HG03558 (cell line): Measurements from ENCODE around the gene CAPN3.
"Not testable (repeated sequence)": the region's sequence is repeated elsewhere in the genome, so short reads cannot be mapped to it uniquely, and the experiment has no call there.

Source experiments
- ATAC-seq: cut with Tn5 transposase; IDR thresholded peaks from one replicate; pipeline ENCODE4 v1.9.1; 2021; ENCODE audit warnings: moderate number of reproducible peaks; ENCODE audit not compliant: unreplicated experiment; ENCODE audit errors: extremely low read depth

The CAPN3 gene

GRCh38 chr15:42359249-42359648 is at the start of gene CAPN3:
TSS of gene CAPN3 (plus strand) at chr15:42359501. CDS start at chr15:42359806, 305 bp downstream.
- no peak for ATAC-seq

DNA sequence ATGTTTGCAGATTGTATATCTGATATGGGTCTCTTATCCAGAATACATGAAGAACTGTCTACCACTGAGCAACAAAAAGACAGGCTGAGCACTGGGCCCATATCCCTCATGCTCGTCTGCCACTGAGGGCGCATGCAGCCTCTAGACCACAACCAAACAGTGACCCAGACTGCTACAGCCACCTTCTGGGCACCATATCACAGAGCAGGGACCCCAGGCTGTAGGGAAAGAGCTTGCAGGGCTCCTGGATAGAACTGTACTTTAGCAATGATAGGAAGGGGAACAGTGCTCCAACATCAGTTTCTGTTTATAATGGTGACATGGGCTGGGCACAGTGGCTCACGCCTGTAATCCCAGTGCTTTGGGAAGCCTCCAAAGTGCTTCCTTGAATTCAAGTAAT is 45.8 kb upstream of the CAPN3 start:
- no peak for ATAC-seq

- ATAC-seq, result no peak
Measured at GRCh38 chr15:42314818-42315217, 44.5 kb upstream of the CAPN3 start.

- no peak for ATAC-seq
Measured at GRCh38 chr15:42315521-42315920, 43.8 kb upstream of the CAPN3 start.

GRCh38 chr15:42316282-42316805 is 43.0 kb upstream of the CAPN3 start:
- not testable (repeated sequence) for ATAC-seq

GRCh38 chr15:42319206-42319605 is 40.1 kb upstream of the CAPN3 start:
- no peak for ATAC-seq

DNA sequence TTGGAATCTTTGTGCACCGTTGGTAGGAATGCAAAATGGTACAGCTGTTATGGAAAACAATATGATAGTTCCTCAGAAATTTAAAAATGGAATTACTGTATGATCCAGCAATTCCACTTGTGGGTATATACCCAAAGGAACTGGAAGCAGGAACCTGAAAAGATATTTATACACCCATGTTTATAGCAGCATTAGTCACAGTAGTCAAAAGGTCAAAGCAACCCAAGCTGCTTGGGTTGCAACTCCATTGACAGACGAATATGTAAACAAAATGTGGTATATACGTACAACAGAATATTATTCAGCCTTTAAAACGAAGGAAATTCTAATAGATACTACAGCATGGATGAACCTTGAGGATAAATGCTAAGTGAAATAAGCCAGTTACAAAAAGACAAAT is 35.0 kb upstream of the CAPN3 start:
- ATAC-seq, result no peak

GRCh38 chr15:42329161-42329560 is 30.1 kb upstream of the CAPN3 start:
- ATAC-seq, result no peak

DNA sequence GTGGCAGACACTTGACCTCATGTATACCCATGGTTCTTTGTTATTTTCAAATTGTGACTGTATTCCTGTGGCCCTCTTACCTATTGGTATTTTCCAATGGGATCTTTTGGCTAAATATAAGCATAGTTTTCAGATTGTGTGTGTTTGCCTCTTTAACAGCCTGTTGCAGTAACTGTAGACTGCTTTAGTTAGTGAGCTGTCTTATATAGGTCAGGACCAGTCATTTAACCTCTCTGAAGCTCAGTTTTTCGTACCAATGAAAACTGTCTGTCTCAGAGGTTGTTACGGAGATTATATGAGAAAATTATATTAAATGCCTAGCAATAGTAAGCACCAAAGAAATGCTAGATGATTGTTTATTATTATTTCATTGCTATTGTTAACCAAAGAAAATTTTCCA is 29.3 kb upstream of the CAPN3 start:
- no peak for ATAC-seq

GRCh38 chr15:42331235-42331634 is 28.1 kb upstream of the CAPN3 start:
- ATAC-seq, result no peak

DNA sequence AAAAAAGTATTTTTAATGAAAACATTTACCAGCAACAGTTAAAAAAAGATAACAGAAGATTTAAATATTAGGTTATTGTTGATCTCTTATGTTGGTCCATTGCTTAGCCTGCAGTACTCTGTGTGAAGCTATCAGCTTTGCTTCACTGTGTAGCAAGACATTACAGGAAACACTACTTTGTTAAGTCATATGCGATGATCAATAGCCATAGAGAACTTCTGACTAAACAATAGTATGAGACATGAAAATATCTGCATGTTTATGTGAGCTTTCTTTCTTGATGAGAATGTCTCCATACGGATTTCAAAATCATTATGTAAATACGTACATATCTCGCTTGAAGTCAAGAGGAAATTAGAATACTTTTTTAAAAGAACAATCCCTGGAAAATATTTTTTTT is 27.0 kb upstream of the CAPN3 start:
- no peak for ATAC-seq

- no peak for ATAC-seq
Measured at GRCh38 chr15:42335074-42335473, 24.2 kb upstream of the CAPN3 start.

GRCh38 chr15:42336650-42337049 is 22.7 kb upstream of the CAPN3 start:
- not testable (repeated sequence) for ATAC-seq

GRCh38 chr15:42337104-42337503 is 22.2 kb upstream of the CAPN3 start:
- not testable (repeated sequence) for ATAC-seq

DNA sequence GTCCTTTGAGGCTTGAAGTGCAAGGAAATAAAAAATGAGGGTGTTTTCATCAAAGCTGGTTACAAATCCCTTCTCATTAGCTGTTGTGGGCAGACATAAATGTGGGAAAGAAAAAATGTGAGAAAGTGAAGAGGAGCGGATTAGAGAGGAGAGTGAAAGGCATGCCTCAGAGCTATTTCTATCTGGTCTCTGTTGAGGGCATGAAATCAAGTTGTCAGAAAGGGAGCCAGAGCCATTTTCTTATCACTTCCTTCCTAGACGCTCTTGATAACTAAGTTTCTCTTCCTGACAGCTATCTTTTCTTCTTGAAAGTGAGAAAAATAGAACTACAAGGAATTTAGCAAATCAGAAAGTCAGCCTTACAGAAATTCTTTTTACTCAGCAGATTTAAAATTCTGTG is 20.8 kb upstream of the CAPN3 start:
- no peak for ATAC-seq

GRCh38 chr15:42343596-42344232 is 15.6 kb upstream of the CAPN3 start:
- no peak for ATAC-seq

- ATAC-seq, result no peak
Measured at GRCh38 chr15:42344763-42345162, 14.5 kb upstream of the CAPN3 start.

DNA sequence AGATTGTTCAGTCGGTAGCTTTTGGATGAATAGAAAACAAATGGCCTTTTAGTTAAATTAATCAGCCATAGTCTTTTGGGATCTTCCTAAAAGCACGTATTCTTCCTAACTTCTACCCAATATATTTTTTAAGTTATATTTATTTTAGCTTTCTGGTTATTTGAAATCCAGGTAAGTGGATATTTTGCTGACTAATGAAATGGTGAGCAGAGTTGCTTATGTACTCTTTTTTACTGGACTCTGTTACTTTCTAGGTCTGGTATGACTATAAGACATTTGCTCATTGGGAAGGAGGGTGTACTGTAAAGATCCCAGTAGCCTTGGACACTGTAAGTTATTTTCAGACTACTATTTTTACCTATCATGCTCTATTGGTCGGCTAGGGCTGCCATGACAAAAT is 13.8 kb upstream of the CAPN3 start:
- no peak for ATAC-seq

DNA sequence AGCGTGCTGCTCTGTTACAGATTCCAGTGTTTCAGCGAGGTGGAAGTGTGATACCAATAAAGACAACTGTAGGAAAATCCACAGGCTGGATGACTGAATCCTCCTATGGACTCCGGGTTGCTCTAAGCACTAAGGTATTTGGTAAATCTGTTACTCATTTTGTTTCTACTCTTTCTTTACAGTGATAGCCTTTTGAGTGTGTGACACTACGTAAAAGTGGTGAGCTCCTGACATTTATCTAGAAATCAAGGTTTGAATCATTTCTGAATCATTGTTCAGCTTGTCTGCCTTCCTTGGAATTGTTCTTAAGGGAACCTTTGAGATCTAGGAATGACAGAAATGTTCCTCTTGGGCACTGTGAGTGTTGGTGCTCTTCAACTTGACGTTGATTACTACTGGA is 11.2 kb upstream of the CAPN3 start:
- ATAC-seq, result no peak

GRCh38 chr15:42349186-42349585 is 10.1 kb upstream of the CAPN3 start:
- no peak for ATAC-seq

GRCh38 chr15:42352401-42352800 is 6.9 kb upstream of the CAPN3 start:
- ATAC-seq, result no peak

GRCh38 chr15:42353061-42353460 is 6.2 kb upstream of the CAPN3 start:
- no peak for ATAC-seq
